Measurements from ENCODE around the gene ETNK1.

- TF ChIP-seq CTCF (IDR thresholded peaks at IDR 0.05) (no peak), EZH2 (IDR thresholded peaks at IDR 0.05; ENCODE audit: borderline replicate concordance, insufficient read depth, low read depth, low read length, poor library complexity, severe bottlenecking) (no peak)
Observed at GRCh38 chr12:22634883-22635282, 9.9 kb downstream of the ETNK1 start.
